HG02885 (cell line): ENCODE measurements around the gene KLHL40.

ENCODE experiments used
- ATAC-seq: cut with Tn5 transposase; IDR thresholded peaks from one replicate; pipeline ENCODE4 v1.9.1; 2021; ENCODE audit warnings: mild to moderate bottlenecking; ENCODE audit not compliant: unreplicated experiment, poor library complexity

KLHL40 gene

GRCh38 chr3:42667523-42668412 is 17.6 kb upstream of the KLHL40 start:
- ATAC-seq, result no peak

GRCh38 chr3:42668413-42668760 is 16.9 kb upstream of the KLHL40 start:
- no peak for ATAC-seq

GRCh38 chr3:42668793-42669217 is 16.5 kb upstream of the KLHL40 start:
- no peak for ATAC-seq

GRCh38 chr3:42670051-42670576 is 15.2 kb upstream of the KLHL40 start:
- ATAC-seq, result no peak

- no peak for ATAC-seq
These were observed 14.7 kb upstream of the KLHL40 start for GRCh38 chr3:42670670-42671069.

GRCh38 chr3:42672515-42672914 is 12.8 kb upstream of the KLHL40 start:
- no peak for ATAC-seq

GRCh38 chr3:42673082-42673481 is 12.3 kb upstream of the KLHL40 start:
- no peak for ATAC-seq

GRCh38 chr3:42674146-42674545 is 11.2 kb upstream of the KLHL40 start:
- no peak for ATAC-seq

GRCh38 chr3:42675909-42676308 is 9.4 kb upstream of the KLHL40 start:
- ATAC-seq, result no peak

GRCh38 chr3:42678447-42678846 is 6.9 kb upstream of the KLHL40 start:
- no peak for ATAC-seq

- no peak for ATAC-seq
These were observed 5.1 kb upstream of the KLHL40 start for GRCh38 chr3:42680271-42680670.

GRCh38 chr3:42680806-42681205 is 4.5 kb upstream of the KLHL40 start:
- no peak for ATAC-seq

- no peak for ATAC-seq
These were observed 3.8 kb upstream of the KLHL40 start for GRCh38 chr3:42681361-42682038.

GRCh38 chr3:42682301-42683070 is 2.9 kb upstream of the KLHL40 start:
- no peak for ATAC-seq

- ATAC-seq, result no peak
These were observed 1.3 kb upstream of the KLHL40 start for GRCh38 chr3:42683875-42684598.

GRCh38 chr3:42684632-42685362 is 540 bp upstream of the KLHL40 start:
- ATAC-seq, result no peak

GRCh38 chr3:42685891-42686820 is 819 bp downstream of the KLHL40 start:
- ATAC-seq, result no peak

GRCh38 chr3:42686832-42687650 is 1.7 kb downstream of the KLHL40 start:
- no peak for ATAC-seq
